Posterior vena cava (tissue), 2 donors: ENCODE data around the gene ASIP. TPM values are rescaled to one million over a fixed set of nuclear protein-coding genes. Genes with fewer than 3 reads are reported as not detected.
A peak's percentile ranks its signal among the peaks of the same experiment; 100 is the strongest.

Experiments
- DNase-seq: peaks from one replicate; pipeline ENCODE4 v3.0.0-alpha.2; 2020; ENCODE audit warnings: low spot score
- intact Hi-C, 2 donors: fragments of 100-400 bp; cut with DNase I; formaldehyde crosslinking; loops; one replicate each; pipeline versions ENCODE4 v1.14.1 to v1.14.2; 2022 to 2023
- total RNA-seq, 2 donors: library from RNA; stranded (reverse); fragmentation: NEBNext Ultra II Directional; extraction: Animal tissue kit (Norgen Biotek cat#: 25700); gene quantifications; one replicate each; pipeline ENCODE4 v1.2.1, GENCODE V29; 2021
- donor health status: DM: yes; HTN: yes; CAD: no.
- donor health status: DM: yes; HTN: yes; CAD: no.

The ASIP gene
- total RNA-seq, 2 donors from 2014 or later: not detected

DNA sequence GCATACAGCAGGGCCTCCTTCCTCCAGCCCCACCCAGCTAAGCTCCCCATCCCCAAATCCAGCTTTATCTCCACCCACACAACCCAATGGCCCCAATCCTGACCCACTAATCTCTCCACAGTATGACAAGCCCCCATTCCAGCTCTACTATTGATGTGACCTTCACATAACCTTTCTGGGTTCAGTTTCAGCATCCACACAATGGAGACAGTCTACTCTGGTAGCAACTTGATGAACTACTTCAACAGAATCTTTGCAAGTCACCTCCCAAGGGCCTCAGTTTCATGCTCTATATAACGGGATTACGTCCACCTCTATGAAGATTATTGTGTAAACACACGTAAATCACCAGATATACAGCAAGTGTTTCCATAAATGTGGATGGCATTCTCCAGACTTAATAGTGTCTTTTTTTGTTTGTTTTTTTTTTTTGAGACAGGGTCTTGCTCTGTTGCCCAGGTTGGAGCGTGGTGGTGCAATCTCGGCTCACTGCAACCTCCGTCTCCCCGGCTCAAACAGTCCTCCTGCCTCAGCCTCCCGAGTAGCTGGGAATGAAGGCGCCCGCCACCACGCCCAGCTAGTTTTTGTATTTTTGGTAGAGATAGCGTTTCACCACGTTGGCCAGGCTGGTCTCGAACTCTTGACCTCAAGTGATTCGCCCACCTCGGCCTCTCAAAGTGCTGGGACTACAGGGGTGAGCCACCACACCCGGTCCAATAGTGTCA, 60.5 kb downstream of the ASIP start:
- intact Hi-C loops: no loop called here
- DNase-seq: no peak

DNA sequence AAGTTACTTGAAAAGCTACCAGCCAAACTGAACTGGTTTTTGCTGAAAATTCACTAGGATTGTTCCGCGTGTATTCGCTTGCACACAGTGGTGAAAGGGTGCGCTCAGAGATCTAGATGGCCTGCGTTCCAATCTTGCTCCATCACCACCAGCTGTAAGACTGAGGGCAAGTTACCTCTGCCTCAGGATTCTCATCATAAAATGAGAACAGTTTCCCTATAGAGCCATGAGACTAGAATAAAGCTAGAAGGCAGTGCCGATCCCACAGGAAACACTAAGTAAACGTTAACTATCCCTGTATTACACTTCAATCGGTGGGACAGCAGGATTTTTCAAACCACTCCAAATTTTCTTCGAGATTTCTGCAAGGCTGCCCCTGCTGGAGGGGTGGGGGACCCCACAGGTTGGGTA, 61.1 kb downstream of the ASIP start:
- DNase-seq: no peak
- intact Hi-C loops: no loop called here

DNA sequence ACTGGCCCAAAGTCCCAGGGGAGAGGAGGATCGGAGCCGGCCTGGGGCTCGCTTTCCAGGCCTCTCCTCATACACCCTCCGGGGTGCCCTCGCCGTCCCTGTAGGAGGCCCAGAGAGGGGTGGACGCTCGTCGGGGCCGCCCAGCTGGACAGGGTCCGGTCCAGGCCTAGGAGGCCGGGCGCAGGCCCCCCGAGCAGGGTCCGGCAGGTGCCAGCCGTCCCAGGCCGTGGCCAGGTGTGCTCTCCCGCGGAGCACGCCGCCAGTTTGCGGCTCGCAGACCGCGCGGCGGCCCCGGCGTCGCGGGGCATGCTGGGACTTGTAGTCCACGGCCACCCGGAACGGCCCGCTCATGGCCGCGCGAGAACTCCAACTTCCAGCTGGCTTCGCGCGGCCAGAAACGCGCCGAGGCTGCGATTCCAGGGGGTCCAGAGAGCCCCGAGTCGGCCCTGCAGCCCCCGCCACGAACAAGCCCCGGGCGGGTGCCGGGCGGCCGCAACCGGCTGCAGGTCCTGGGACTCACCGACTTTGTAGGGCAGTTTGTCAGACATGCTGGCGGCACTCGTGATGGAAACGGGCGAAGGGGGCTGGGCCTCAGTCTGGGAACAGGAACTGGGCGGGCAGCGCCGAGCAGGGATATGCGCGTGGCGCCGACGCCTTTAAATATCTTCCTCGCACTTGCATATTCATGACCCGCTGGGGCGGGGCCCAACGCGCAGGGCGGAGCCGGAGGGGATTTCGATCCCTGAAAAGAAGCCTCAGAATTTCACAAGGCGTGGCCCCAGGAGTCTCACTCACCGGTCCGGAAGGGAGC, 61.7 kb downstream of the ASIP start, which contains the start of gene AHCY:
AHCY (minus strand) TSS at position 633 of the 811 bp plus-strand sequence; CDS start at position 548, 85 bp downstream.
- intact Hi-C loops: no loop called here
- peak; percentile 99 for DNase-seq

DNA sequence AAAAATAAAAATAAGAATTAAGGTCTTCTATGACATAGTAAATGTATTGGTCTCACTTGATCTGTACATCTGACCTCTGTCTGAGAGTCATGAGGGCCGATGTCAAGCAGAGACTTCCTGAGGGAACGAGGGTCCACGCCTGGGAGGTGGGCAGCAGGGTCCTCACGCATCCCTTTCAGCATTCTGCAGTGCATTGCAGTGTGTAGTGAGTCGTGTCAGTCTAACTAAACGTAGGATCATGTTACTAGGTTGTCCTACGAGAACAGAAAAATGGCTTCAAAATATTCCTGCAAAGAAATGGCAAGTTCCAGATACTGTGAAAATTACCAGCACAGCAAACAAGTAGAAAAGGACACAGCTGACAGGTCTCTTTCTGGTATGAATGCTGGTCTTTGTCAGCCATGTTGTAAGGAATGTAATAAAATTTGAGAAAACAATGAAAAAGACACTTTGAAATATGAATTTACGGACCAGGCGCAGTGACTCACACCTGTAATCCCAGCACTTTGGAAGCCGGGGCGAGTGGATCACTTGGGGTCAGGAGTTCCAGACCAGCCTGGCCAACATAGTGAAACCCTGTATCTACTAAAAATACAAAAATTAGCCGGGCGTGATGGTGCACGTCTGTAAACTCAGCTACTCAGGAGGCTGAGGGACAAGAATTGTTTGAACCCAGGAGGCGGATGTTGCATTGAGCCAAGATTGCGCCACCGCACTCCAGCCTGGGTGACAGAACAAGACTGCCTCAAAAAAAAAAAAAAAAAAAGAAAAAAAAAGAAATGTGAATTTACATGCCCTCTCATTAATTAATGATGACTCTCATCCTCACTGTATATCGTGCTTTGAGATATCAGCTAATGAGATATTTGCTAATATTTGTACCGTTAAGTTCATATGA, 64.4 kb downstream of the ASIP start:
- DNase-seq: no peak
- intact Hi-C loops: no loop called here

DNA sequence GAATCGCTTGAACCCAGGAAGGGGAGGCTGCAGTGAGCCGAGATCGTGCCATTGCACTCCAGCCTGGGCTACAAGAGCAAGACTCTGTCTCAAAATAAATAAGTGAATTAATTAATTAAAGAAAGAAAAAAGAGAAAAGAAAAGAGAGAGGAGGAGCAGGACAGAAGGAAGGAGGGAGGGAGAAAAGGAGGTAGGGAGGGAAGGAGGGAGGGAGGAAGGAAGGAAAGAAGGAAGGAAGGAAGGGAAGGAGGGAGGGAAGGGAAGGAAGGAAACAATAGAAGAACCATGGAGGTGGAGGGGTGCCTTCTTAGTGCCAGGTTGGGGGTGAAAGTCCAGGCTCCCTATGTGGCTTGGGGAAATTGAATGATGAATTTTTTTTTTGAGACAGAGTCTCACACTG, 68.5 kb downstream of the ASIP start:
- no peak for DNase-seq
- intact Hi-C loops: loop anchor here (10.0 kb wide), 2 partner anchors 165 to 215 kb away; no protein-coding TSS in a partner anchor

DNA sequence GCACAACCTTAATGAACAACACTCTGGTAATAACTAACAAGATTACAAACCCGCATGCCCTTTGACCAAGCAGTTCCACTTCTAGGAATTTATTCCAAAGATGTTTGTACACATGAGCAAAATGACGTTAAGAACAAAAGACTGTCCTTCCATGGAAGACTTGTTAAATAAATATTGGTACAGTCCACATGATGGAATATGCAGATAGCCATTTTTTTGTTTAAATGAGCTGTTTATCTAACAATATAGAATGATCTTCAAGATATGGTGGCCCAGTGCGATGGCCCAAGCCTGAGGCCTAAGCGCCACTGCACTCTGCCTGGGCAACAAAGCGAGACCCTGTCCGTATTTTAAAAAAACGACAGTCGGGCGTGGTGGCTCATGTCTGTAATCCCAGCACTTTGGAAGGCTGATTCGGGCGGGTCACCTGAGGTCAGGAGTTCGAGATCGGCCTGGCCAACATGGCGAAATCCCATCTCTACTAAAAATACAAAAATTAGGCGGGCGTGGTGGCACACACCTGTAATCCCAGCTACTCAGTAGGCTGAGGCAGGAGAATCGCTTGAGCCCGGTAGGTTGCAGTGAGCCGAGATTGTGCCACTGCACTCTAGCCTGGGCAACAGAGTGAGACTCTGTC, 69.4 kb downstream of the ASIP start:
- intact Hi-C loops: loop anchor here (10.0 kb wide), 2 partner anchors 164 to 214 kb away; no protein-coding TSS in a partner anchor

DNA sequence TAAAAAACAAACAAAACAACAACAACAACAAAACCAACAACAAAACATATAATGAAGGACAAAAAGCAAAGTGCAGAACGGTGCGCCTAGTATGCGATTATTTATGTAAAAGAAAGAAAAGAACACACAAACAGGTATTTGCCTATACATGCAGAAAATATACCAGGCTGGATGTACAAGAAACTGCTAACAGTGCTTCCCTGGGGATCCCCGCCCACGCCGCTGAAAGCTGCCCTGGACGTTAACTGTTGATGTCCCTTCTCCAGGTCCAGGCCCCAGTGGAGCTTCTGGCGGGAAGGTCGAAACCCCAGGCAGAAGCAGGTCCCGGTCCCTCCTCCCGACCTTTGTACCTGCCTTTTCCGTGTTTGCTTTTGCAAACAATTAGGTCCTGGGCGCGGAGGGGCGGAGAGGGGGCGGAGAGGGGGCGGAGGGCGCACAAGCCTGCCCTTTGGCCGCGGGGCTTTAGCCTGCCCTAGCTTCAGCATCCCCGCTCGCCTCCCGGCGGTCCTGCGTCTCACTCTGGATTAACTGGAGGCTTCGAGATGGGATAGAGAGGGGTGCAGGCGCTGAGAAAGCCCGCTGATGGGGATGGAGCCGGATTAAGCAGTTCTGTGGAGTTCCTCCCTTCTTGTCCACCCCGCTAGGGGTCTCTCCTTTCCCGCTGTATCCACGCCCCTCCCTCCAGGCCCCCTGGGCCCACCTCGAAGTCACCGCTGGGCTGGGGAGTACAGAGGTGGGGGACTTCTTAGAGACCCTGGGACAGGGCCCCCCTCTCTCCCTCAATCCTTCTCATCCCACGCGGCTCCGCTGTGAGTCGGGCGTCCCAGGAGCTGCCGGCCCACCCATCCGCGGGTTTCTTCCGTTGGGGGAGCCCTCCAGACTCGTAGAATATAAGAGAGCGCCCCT, 70.1 kb downstream of the ASIP start:
- no peak for DNase-seq
- intact Hi-C loops: loop anchor here (10.0 kb wide), 2 partner anchors 163 to 213 kb away; no protein-coding TSS in a partner anchor

More for the DNA sequence above, 69.4 kb downstream of the ASIP start:
- DNase-seq: no peak

DNA sequence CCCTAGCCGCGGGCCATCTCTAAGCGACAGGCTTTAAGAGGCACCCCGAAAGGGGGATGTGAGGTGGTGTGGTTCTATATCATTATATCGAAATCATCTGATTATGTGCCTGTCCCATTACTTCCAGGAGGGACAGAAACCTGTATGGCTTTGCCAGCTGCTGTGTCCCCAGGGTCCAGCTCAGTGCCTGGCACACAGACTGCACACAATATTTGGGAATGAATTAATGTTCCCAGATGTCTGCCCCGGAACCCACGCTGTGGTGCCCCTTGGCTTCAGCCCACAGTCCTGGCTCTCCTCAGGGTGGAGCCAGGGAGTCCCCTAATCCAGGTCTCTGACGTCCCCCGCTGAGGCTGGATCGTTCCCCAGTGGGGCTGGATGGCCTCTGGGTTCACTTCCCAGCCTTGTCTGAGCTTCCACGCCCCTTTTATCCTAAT, 70.8 kb downstream of the ASIP start:
- DNase-seq: no peak
- intact Hi-C loops: loop anchor here (10.0 kb wide), 2 partner anchors 163 to 213 kb away; no protein-coding TSS in a partner anchor

DNA sequence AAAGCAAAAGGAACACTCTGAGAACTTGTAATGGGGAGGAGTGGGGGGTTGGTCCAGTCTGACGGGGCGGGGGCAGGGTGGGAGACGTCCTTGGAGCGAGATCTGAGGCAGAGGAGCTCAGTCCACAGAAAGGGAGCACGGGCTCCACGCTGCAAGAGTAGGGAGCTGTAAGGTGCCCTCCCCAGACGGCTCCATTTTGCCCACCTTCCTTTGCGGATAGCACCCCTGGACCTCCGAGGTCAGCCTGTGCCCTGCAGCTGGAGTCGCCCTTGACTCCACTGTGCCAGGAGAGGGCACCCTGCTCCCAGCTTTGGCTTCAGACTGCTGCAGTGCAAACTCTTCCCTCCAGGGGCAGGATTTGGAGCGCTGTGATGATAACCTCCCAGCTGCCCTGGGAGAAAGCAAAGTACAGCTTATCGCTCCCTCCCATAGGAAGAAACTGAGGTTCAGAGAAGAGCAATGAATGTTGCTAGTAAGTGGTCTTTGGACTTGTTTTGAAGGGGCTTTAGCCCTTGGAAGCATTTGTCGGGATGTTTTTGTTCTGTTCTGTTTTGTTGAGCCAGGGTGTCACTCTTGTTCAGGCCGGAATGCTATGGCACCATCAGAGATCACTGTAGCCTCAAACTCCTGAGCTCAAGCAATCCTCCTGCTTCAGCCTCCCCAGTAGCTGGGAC, 71.5 kb downstream of the ASIP start:
- intact Hi-C loops: loop anchor here (10.0 kb wide), 2 partner anchors 162 to 212 kb away; no protein-coding TSS in a partner anchor
- peak; percentile 94 for DNase-seq

DNA sequence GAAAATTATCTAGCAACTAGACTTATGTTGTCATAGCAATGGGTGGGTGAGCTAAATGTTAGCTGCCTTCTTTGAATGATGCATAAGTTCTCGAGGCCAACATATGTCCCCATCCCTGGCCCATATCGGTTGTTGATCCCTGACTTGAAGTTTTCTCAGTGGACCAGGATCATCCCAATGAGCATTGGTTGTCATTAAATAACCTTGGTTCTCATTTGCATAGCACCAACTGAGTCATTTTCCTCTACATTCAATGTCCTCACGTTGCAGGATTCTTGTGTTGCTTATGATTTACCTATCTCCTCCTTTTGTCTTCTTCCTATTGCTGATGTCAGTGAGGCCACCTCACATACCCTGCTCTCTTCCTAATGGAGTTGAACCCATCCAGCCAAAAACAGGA, 74.0 kb downstream of the ASIP start:
- intact Hi-C loops: loop anchor here (10.0 kb wide), 2 partner anchors 160 to 210 kb away; no protein-coding TSS in a partner anchor
- no peak for DNase-seq

DNA sequence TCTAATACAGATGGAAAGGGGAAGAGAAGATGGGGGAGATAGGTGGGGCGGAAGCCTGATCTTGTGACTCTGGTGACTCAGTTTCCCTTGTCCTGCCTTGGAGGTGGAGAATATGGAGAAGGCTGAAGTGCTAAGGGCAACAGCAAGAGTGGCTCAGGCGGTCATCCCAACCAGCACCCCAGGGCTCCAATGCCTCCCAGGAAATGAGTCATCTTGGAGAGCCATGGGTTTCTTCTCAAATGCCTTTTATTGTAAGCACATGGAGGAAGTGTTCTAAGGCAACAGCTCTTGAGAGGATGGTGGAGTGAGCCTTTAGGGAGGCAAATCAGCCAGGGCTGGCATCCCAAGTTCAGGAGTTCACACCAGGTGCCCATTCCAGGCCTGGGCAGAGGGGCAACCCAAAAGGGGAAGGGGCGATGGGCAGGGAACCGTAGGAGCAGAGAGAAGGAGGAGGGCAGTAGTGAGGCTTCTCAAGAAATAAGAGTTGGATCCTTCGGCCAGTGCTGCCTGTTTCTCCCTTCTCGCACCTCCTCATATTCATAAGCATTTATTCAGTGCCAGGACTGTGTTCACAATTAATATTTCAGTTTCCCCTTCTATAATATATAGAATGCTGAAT, 75.1 kb downstream of the ASIP start:
- intact Hi-C loops: loop anchor here (10.0 kb wide), 2 partner anchors 158 to 208 kb away; no protein-coding TSS in a partner anchor
- DNase-seq: no peak

Other genes with a start within 250 kb of the ASIP start
- 10 to 100 TPM; 75.8 to 90.5 TPM for gene RALY, start 247.5 kb upstream of the ASIP start, total RNA-seq
- gene EIF2S2, start 129.2 kb upstream of the ASIP start, total RNA-seq: 10 to 100 TPM; 45.0 to 50.2 TPM
- 10 to 100 TPM; 35.1 to 43.1 TPM for gene AHCY, start 61.9 kb downstream of the ASIP start, total RNA-seq
- gene ITCH, start 121.8 kb downstream of the ASIP start, total RNA-seq: 10 to 100 TPM; 51.8 to 64.8 TPM